HG02588 (cell line): ENCODE results near the gene JSRP1.

ENCODE experiments used
- ATAC-seq: cut with Tn5 transposase; IDR thresholded peaks from one replicate; pipeline ENCODE4 v1.9.1; 2021; ENCODE audit warnings: mild to moderate bottlenecking, moderate library complexity; ENCODE audit not compliant: unreplicated experiment

Gene JSRP1

DNA sequence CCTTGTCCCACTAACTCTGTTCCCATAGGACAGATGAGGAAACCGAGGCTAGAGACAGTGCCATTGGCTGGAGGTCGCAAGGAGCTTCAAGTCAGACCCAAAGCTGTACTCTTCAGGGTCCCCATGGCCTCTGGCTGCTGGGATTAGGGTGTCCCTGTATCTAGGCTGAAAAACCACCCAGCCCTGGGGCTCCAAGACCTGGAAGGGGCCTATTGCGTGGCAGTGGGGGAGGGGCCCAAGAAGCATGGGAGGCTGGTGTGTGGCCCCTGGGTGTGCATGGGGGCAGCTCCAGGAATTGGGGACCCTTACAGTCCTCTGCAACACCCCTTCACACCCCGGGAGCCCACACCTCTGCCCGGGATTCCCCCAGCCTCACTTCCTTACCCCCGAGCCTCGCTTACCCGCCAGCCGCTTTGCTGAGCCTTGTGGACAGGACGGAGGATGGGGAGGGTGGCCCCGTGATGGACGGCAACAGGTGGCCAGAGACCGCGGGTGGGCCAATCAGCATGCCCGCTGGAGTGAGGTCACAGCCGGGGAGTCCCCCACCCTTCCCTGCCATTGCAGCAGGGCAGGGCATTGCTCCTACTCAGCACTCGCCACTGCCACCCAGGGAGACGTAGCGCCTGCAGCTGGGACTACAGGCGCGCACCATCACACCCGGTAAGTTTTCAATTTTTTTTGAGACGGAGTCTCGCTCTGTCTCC lies at the start of gene JSRP1:
Gene JSRP1, minus strand, starts transcription at position 436 of the 704 bp plus-strand sequence. CDS start 1,103 bp downstream, outside the sequence.
- no peak for ATAC-seq

DNA sequence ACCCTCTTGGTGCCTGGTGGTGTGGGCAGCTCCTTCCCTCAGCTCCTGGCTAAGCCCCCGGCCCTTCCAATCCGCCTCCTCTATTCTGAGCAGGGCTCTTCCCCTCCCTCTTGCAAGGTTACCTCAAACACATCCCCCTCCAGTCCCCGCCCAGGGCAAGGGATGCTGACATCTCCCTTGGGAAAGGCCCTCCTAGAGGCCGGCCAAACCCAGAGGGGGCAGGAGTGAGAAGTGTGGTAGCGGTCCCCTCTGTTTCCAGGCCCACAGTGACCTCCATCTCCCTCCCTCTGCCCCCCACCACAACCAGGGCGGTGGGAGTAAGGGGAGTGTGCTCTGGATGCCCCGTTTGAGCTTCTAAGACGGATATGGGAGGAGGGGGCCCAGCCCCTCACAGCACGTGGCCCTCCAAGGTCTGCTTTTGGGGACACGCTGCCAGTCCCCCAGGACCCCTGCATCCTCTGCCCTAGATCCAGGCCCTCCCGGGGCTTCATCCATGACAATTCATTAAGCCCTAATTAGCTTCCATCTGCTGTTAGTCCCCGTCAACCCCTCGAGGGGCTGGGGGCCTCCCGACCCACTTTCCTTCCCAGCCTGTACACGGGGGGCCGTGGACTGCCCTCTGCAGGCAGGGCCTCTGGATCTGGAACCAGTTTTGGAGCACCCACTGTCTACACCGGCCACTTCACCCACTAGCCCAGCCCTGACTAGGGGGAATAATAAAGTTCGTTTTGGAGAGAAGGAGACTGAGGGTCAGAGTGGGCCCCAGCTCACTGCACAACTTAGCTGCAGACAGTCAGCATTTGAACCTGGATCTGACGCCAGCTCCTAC lies 49.4 kb upstream of the JSRP1 start:
- no peak for ATAC-seq

- ATAC-seq = no peak
Observed at GRCh38 chr19:2303211-2303798, 47.1 kb upstream of the JSRP1 start.

DNA sequence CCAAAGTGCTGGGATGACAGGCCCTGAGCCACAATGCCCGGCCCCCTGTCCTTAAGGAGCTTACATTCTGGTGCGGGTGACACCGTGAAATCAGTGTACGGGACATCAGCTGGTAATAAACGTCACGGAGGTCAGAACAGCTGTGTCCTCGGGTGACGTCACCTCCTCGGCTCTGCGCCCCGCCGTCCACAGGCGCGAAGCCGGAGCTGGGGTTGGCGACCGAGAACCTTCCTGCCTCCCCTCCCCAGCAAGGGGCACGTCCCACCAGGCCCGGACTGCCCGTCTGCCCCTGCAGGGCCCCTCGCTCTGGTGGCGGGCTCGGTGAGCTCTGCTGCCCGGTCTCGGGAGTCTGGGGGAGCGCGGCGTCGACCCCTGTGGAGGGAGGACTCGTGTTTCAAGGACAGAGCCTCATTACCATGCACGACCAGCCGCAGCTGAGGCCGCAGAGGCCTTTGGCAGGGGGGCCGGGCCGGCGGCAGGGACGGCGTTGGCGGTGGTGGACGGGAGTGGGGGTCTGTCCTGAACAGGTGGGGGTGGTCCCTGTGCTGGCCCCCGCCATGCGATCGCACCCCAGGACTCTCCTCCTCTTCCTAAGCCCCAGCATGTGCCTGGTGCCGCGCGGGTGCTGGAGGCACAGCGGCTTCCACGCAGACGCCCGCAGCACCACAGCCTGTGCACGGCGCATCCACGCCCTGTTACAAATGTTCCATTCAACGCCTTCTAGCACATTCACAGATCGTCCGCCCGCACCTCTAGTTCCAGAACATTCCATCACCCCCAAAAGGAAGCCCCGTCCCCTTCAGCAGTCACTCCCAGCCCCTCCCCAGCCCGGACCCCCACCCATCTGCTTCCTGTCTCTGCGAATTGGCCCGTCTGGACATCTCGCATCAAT lies 46.3 kb upstream of the JSRP1 start:
- no peak for ATAC-seq

- ATAC-seq = no peak
Observed at GRCh38 chr19:2300533-2300932, 44.3 kb upstream of the JSRP1 start.

GRCh38 chr19:2296141-2296540 lies 39.9 kb upstream of the JSRP1 start:
- no peak for ATAC-seq

DNA sequence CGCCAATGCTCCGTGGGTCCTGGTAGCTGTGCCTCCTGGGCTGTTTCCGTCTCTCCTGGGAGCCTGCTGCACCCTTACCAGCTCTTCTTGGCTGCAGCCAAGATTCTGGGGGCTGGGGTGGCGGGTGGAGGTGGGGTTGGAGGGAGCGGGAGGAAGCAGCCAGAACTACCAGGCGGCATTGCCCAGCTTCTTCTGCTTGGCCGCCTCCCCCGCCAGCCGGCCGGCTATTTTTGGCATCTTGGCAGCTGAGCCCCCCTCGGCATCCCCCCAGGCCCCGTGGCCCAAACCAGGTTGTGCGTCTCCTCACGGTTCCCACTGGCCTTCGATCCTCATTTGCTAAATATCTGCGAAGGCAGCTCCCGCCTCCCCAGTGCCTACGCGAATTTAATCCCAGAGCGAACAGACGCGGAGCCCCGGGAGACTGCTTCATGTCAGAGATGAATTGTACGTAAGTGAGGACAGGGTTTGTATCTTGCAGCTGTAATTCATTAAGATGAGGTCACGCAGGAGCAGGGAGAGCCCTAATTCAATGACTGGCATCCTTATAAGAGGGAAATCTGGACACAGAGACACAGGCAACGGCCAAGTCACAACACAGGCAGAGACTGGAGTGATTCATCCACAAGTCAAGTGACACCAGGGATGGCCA lies 38.6 kb upstream of the JSRP1 start:
- no peak for ATAC-seq

GRCh38 chr19:2291185-2291751 lies 35.1 kb upstream of the JSRP1 start:
- no peak for ATAC-seq

DNA sequence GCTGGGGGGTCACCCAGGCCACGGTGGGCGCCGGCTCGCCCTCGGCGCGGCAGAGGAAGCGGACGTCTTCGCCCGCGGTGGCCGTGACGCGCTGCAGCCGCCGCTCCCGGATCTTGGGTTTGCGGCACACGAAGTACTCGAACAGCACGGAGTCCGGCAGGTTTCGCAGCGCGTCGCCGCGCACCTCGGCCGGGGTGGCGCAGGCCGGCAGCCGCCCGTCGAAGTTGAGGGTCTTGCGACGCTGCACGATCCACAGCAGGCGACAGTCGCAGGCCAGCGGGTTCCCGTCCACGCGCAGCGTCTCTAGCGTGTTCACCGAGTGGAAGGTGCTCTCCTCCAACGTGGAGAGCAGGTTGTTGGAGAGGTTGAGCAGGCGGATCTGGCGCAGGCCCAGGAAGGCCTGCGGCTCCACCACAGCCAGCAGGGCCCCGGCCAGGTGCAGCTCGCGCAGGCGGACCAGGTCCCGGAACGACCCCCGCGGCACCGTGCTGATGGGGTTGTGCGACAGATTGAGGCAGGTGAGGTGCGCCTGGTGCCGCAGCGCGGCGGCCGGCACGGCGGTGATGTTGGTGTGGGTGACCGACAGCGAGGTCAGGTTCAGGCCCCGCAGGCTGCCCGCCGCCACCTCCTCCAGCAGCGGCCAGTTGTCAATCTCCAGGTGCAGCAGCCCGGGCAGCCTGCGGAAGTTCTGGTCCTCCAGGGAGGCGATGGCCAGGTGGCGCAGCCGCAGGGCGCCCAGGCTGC lies 34.4 kb upstream of the JSRP1 start:
- ATAC-seq = no peak

GRCh38 chr19:2289714-2290435 lies 33.7 kb upstream of the JSRP1 start:
- no peak for ATAC-seq

GRCh38 chr19:2288818-2289713 lies 32.8 kb upstream of the JSRP1 start:
- ATAC-seq = no peak

GRCh38 chr19:2288338-2288817 lies 32.2 kb upstream of the JSRP1 start:
- ATAC-seq = no peak

DNA sequence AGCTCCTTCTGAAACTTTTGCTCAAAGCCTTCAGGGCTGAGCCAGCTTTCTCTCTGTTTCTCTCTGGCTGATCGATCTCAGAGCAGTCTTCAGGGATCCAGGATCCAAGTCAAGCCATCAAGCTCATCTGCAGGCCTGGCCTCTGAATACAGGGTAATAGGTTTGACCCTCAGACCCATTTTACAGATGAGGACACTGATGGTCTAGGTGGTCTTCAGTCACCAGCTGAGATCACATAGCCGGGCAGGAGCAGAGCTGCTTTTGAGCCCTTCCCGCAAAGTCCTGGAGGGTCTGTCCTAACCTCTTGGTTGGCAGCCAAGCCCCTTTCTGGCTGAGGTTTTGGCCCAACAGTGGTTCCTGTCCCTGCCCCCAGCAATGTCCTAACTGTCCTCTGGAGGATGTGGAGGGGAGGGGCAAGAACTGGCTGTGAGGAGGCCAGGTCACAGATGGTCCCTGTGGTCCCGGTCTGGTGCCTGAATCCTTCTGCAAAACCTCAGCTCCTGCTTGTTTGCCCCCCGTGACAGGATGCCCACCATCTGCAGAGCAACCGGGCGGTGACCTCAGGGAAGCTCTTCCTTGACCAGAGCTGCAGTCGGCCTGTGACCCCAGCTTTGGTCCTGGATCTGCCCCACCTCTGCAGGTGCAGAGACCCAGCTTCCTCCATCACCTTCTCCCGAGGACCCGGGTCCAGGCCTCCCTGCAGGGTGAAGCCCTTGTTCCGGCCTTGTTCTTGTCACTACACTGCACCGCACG lies 31.5 kb upstream of the JSRP1 start:
- no peak for ATAC-seq

DNA sequence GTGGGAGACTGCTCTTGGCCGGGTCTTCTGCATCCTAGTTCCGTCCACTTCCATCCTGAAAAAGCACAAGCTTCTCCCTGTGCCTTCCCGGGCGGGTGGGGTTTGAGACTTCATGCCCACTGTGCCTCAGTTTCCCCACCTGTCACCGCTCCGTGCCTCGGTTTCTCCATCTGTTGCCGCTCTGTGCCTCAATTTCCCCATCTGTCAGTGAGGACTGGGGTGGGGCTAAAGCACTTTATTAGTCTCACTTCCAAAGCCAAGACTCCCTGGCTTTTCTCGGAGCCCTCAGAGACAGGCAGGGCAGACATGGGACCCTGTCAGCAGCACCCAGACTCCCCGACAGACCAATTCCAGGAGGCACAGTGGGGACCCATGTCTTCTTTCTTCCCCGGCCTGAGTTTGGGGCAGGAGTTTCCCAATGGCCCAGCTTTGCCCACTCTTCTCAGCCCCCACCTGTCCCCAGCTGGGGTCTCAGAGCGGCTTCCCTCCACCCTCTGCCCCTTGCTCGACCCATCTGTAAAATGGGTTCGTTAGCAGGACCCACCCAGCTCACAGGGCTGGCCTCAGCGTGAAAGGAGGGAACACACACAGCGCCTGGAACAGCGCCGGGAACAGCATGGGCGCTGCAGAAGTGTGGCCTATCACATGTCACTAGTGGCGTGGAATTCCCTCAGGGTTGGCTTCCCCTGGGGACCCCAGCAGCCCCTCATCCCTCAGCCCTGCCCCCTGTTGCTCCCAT lies 30.4 kb upstream of the JSRP1 start:
- ATAC-seq = no peak

DNA sequence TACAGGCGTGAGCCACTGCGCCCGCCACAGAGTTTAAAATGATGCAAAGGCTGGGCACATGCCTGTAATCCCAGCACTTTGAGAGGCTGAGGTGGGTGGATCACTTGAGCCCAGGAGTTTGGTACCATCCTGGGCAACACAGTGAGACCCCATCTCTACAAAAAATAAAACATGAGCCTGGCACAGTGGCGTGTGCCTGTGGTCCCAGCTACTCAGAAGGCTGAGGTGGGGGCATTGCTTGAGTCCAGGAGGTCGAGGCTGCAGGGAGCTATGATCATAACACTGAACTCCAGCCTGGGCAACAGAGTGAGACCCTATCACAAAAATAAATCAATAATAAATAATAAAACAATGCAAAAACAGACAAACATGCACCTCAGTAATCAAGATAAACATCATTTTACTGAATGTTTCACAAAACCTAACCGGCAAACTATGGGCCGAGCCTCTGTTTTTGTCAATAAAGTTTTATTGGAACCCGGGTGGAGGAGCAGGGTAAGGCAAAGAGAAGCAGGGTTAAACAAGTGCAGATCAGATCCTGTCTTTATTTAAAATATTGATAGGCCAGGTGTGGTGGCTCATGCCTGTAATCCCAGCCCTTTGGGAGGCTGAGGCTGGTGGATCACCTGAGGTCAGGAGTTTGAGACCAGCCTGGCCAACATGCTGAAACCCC lies 27.8 kb upstream of the JSRP1 start:
- no peak for ATAC-seq

GRCh38 chr19:2282862-2283237 lies 26.6 kb upstream of the JSRP1 start:
- no peak for ATAC-seq
